Activated gamma-delta T cell (primary cell): ENCODE data around the gene ZFPL1.
A peak's percentile ranks its signal among the peaks of the same experiment; 100 is the strongest.
"Not testable (repeated sequence)": the region's sequence is repeated elsewhere in the genome, so short reads cannot be mapped to it uniquely, and the experiment has no call there.

Experiments
- DNase-seq: peaks from one replicate; lab custom pipeline; 2025; lab: John Stamatoyannopoulos, UW

The ZFPL1 gene

DNA sequence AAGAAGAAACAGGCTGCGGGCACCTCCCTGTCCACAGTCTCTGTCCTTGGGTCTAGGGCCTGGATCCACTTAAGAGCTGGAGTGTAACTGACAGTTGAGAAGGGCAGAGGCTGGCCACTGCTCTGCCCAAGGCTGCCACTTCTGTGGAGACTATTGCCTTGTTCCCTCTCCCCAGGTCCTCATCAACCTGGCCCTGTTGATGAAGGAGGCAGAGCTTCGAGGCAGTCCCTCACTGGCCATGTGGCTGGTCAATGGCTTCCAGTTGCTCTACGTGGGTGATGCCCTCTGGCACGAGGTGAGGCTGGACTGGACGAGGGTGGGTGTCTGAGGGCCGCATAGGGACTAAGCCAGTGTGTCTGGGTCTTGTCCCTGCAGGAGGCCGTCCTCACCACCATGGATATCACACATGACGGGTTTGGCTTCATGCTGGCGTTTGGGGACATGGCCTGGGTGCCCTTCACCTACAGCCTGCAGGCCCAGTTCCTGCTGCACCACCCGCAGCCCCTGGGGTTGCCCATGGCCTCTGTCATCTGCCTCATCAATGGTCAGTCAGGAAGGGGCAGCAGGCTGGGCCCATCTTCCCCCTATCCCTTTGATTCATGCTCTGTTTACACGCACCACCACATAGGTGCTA lies 30.6 kb downstream of the ZFPL1 start:
- no peak for DNase-seq

DNA sequence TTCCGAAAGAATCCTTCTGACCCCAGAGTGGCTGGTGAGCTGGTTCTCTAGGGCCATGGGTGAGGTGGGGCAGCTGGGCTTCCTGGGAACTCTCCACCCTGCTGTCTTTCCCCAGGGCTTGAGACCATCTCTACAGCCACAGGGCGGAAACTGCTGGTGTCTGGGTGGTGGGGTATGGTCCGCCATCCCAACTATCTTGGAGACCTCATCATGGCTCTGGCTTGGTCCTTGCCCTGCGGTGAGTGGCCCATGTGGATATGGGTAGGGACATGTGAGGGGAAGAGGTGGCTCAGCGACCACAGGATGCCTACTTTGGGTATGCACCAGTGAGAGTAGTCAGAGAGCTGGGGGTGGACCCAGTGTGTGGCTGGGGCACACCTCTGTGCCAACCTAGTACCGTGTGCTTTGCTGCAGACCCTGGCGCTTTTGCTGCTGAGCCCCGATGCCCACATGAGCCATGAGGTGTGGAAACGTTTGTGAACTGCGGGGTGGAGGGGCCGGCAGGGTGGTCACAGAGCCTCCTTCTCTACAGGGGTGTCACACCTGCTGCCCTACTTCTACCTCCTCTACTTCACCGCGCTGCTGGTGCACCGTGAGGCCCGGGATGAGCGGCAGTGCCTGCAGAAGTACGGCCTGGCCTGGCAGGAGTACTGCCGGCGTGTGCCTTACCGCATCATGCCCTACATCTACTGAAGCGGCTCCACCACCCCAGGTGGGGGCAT lies 31.5 kb downstream of the ZFPL1 start:
- no peak for DNase-seq

- DNase-seq, result peak; percentile 45
Observed at GRCh38 chr11:65116370-65117205, 32.6 kb downstream of the ZFPL1 start.

DNA sequence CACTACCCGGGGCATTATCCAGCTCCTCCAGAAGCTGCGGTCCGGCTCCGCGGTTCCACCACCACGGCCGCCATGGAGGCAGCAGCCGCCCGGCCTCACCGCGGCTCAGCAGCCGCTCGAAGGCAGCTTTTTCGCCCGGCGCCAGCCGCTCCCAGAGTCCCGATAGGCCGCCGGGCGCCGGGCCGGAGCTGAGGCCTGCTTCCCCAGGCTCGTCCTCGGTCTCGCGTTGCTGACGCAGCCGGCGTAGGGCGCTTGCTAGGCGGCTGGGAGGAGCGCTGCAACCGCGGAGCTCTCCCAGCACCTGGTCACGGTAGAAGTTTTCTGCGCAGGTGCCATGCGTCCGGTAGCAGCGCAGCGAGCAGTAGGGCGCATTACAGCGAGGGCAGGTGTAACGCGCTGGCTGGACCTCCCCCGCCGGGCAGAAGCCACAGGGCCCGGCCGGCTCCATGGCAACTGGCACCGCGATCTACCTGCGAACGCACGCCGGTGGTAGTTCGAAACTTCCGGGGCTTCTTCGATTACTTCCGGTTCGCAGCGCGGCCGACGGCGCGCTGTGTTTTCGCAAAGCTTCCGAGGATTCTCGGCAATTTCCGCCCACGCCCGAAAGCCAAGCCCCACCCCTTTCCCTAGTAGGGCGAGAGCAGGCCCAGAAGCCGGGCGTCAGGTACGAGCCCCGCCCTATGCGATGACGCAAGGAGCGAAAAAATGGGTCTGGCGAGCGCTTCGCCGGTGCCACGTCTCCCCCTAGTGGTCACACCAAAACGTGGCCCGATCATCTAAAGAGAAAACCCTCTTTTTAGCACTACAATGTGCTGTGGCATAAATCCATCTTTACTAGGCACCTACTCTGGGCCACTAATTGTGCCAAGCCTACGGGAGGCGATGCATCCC lies 33.4 kb downstream of the ZFPL1 start, which contains the start of gene ZNHIT2:
Gene ZNHIT2 (minus strand): TSS at position 496 of the 891 bp plus-strand sequence. CDS start 48 bp downstream, at position 448.
- DNase-seq, result peak; percentile 89

GRCh38 chr11:65118097-65118837 lies 34.2 kb downstream of the ZFPL1 start:
- no peak for DNase-seq

GRCh38 chr11:65118891-65119669 lies 35.1 kb downstream of the ZFPL1 start:
- DNase-seq, result not testable (repeated sequence)

DNA sequence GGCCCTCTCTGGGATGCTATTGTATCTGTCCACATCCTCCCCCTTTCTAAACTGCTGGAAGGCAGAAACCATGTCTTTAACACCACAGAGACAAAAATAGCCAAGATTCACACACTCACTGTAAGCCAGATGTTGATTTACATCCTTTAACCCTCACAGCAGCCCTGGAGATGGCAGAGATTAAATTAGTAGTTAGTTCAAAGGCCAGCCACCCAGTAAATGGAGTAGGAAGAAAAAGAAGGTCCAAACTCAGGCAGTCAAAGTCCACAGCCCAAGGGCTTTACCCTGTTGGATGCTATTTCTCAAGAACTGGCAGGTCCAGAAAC lies 35.6 kb downstream of the ZFPL1 start:
- no peak for DNase-seq

GRCh38 chr11:65120831-65121230 lies 36.8 kb downstream of the ZFPL1 start:
- DNase-seq, result no peak

GRCh38 chr11:65121447-65121864 lies 37.4 kb downstream of the ZFPL1 start:
- DNase-seq, result no peak

GRCh38 chr11:65121865-65122696 lies 38.1 kb downstream of the ZFPL1 start, which contains the start of the genes FAU and MRPL49:
FAU (minus strand) TSS chr11:65122134; CDS start chr11:65121813, 321 bp downstream.
MRPL49 (plus strand) TSS chr11:65122321; CDS start chr11:65122347, 26 bp downstream.
- peak; percentile 95 for DNase-seq

DNA sequence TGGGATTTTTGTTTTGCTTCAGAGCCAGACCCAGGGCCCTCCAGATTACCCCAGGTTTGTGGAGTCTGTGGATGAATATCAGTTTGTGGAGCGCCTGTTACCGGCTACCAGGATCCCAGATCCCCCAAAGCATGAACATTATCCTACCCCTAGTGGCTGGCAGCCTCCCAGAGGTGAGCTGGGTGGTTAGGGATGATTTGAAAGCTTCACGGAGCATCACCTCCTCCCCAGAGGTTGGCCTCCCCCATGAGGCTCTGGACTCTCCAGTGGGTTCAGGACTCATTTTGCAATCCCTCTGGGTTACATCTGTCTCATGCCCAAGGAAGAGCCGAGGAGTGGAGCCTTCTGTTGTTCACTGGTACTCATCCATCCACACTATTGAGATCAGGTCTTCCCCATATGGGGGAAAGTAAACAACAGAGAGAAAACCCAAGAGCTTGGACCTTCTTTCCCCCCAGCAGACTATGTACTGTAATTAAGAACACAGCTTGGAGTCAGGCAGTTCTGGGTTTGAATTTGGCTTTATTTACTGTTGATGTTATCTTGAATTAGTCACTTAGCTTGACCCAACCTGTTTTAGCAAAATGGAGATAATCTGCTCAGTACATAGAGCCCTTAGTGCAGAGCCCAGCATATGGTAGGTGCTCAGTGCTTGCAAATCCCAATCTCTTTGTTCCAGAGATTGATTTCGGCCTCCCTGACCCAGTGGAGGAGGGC lies 40.6 kb downstream of the ZFPL1 start:
- DNase-seq, result no peak

DNA sequence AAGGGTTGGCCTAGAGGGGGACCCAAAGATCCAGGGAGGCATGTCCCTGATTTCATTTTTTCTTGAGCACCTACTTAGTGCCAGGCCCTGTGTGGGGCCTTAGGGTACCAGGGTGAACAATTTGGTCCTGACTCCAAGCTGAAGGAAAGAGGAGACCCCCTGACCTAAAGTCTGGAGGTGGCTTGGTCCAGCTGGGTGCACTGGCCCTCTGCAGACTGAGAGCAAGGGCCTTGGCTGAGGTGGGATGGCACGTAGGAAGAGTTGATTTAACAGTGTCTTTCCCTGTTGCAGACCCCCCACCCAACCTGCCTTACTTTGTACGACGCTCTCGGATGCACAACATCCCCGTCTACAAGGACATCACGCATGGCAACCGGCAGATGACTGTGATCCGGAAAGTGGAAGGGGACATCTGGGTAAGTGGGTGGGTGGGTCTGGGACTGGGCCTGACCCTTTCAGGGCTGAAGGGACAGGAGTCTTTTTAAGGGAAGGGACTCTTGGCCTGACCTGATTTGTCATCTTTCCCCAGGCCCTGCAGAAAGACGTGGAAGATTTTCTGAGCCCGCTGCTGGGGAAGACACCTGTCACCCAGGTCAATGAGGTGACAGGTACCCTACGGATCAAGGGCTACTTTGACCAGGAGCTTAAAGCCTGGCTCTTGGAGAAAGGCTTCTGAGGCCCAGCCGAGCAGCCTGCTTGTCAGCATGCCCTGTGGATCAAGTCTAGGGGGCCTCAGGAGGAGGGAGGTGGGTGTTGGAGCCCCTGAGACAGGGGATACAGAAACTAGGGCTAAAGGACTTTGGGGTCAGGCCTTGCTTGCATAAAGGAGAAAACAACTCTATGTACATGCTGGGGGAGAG lies 41.4 kb downstream of the ZFPL1 start:
- no peak for DNase-seq

DNA sequence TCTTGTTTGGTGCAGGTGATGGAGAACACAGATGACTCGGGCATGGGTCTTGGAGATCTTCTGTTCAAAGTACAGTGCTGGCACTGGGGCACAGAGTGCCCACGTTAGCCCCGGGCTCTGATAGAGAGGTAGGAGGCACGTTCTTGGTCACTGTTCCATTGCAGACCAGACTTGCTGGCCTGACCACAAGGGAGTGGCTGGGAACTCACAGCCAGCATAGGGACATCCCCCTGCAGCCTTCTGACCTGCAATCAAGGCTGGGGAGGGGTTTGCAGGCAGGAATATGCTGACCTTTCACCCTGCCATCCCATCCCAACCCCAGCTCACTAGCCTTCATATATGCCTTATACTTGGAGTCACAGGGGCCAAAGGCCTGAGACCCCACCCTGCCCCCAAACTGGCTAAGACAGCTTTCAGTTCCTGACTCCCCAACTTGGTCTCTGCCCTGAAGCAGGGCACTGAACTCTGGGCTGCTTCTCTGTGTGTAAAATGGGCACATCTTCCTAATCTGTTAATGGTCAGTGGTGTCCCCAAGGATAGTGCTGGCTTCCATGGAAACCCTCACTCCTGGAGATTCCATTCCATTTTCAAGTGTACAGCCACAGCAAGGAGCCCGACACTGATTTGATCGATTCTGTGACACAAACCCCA lies 42.7 kb downstream of the ZFPL1 start:
- DNase-seq, result no peak

DNA sequence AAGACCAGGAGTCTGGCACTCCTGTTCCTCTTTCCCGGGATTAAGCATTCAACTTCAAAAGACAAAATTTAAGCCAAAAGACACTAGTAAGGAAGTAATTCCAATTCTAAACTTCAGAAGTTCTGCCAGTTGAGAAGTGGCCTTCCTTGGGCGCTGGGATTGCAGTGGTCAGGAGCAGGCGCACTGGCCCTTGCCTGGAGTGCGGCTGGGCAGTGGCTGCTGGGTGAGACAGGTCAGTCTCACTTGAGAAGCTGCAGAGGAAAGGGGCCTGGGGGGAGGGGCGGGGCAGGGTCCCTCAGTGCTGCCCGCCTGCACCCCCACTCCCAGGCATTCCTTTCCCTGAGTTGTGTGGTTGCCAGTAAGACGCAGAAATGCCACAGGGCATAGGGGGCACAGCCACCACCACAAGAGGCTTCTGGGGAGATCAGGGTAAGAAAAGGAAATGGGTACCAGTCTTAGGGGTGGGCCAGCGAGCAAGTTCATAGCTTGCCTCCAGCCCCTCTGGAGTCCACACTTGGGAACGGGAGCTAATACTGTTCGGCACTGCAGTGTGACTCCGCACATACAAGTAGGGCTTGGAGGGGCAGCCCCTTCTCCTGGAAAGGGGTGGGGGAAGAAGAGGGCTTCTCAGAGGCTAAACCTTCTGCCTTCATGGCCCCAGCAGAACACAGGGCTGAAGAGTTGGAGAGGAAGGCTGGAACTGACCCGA lies 43.6 kb downstream of the ZFPL1 start:
- no peak for DNase-seq

- DNase-seq, result no peak
Observed at GRCh38 chr11:65128182-65129145, 44.4 kb downstream of the ZFPL1 start.
